ENCODE measurements around the gene CCDC33. TPM values are rescaled to one million over a fixed set of nuclear protein-coding genes. Genes with fewer than 3 reads are reported as not detected.

Gene CCDC33
- total RNA-seq, 1 experiment from 2014 or later: 0.15 TPM

DNA sequence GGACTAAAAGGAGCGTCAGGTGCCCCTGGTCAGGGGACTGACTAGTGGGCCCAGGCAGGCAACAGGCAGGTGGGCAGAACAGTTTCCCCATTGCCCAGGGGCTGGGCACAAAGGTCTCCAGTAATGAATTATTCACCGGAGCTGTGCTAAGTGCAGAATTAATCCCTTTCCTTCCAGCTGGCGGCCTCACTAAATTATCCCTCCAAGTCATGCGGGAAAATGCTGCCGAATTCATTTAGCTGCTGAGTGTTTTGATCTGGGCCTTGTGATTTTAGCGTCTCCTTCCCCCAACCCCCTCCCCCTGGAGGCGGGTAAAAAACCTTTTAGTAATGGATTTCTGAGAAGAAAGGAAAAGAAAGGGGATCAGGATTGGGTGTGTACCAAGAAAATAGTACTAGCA lies 47.2 kb downstream of the CCDC33 start:
- Histone ChIP-seq H3K4me2 (ENCODE audit: low read length) (no peak overlapping the region), H3K27me3 (ENCODE audit: insufficient read depth, low read length) (peaks cover 62% of the 10 kb centered on the region)

More for the DNA sequence above, 47.2 kb downstream of the CCDC33 start:
- ChIA-PET RAD21 (ENCODE audit: low non-redundant PET in 1 of 2, low total read pairs in 2 of 2, uncharacterized antibody in 2 of 2, unreplicated experiment in 2 of 2) (no interaction called here), CTCF (no interaction called here), POLR2A (no interaction called here)
- H2AFZ ChIP-seq (ENCODE audit: low read depth, low read length, poor library complexity, severe bottlenecking): no peak overlapping the region
- ATAC-seq (no peak), DNase-seq (ENCODE audit: low read depth, low spot score) (no peak)
- no peak overlapping the region for H3K4me3 ChIP-seq (replicated peaks in 1 of 2; ENCODE audit: low read depth in 1 of 2, low read length in 2 of 2)
- H3K4me1 ChIP-seq (ENCODE audit: control insufficient read depth in 1 of 2, insufficient read depth in 2 of 2, low read length in 2 of 2): no peaks in the 10 kb centered on the region
- no peak overlapping the region for H3K27ac ChIP-seq (ENCODE audit: low read depth, low read length)
- H3K9me2 ChIP-seq (ENCODE audit: insufficient read depth): no peaks in the 10 kb centered on the region
- H3K9ac ChIP-seq (ENCODE audit: low read length): no peak overlapping the region
- TF ChIP-seq TCF7L2 (IDR thresholded peaks at IDR 0.05; ENCODE audit: borderline replicate concordance, extremely low read depth, insufficient read depth, insufficient read length) (no peak), YY1 (IDR thresholded peaks at IDR 0.05; ENCODE audit: extremely low read depth, insufficient replicate concordance, low read depth, low read length) (no peak), JUND (IDR thresholded peaks at IDR 0.05) (no peak), EZH2phosphoT487 (IDR thresholded peaks at IDR 0.05; ENCODE audit: borderline replicate concordance) (no peak), EGR1 (IDR thresholded peaks at IDR 0.05; ENCODE audit: low read depth) (no peak), ZFX (IDR thresholded peaks at IDR 0.05) (no peak), FOSL1 (IDR thresholded peaks at IDR 0.05; ENCODE audit: low read depth) (no peak), EZH2 (IDR thresholded peaks at IDR 0.05) (no peak), ZNF274 (IDR thresholded peaks at IDR 0.05; ENCODE audit: low read depth, low read length) (no peak), RAD21 (IDR thresholded peaks at IDR 0.05; ENCODE audit: low read depth) (no peak), POLR2AphosphoS5 (IDR thresholded peaks at IDR 0.05; ENCODE audit: low read depth, low read length) (no peak), SIN3A (IDR thresholded peaks at IDR 0.05; ENCODE audit: low read depth) (no peak), POLR2A (IDR thresholded peaks at IDR 0.05; ENCODE audit: borderline replicate concordance, extremely low read depth, insufficient read depth, insufficient read length) (no peak), ELF1 (IDR thresholded peaks at IDR 0.05; ENCODE audit: borderline replicate concordance, low read depth) (no peak)
- TF ChIP-seq, protein P1, sequence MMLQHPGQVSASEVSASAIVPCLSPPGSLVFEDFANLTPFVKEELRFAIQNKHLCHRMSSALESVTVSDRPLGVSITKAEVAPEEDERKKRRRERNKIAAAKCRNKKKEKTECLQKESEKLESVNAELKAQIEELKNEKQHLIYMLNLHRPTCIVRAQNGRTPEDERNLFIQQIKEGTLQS (IDR thresholded peaks at IDR 0.05): no peak
- TF ChIP-seq, protein P2, sequence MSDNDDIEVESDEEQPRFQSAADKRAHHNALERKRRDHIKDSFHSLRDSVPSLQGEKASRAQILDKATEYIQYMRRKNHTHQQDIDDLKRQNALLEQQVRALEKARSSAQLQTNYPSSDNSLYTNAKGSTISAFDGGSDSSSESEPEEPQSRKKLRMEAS (IDR thresholded peaks at IDR 0.05): no peak
- TF ChIP-seq, protein P3, sequence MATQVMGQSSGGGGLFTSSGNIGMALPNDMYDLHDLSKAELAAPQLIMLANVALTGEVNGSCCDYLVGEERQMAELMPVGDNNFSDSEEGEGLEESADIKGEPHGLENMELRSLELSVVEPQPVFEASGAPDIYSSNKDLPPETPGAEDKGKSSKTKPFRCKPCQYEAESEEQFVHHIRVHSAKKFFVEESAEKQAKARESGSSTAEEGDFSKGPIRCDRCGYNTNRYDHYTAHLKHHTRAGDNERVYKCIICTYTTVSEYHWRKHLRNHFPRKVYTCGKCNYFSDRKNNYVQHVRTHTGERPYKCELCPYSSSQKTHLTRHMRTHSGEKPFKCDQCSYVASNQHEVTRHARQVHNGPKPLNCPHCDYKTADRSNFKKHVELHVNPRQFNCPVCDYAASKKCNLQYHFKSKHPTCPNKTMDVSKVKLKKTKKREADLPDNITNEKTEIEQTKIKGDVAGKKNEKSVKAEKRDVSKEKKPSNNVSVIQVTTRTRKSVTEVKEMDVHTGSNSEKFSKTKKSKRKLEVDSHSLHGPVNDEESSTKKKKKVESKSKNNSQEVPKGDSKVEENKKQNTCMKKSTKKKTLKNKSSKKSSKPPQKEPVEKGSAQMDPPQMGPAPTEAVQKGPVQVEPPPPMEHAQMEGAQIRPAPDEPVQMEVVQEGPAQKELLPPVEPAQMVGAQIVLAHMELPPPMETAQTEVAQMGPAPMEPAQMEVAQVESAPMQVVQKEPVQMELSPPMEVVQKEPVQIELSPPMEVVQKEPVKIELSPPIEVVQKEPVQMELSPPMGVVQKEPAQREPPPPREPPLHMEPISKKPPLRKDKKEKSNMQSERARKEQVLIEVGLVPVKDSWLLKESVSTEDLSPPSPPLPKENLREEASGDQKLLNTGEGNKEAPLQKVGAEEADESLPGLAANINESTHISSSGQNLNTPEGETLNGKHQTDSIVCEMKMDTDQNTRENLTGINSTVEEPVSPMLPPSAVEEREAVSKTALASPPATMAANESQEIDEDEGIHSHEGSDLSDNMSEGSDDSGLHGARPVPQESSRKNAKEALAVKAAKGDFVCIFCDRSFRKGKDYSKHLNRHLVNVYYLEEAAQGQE (IDR thresholded peaks at IDR 0.05; ENCODE audit: low read depth): no peak
- no peaks in the 10 kb centered on the region for H3K36me3 ChIP-seq (ENCODE audit: control insufficient read depth in 1 of 2, insufficient read depth in 2 of 2, low read length in 2 of 2)
- no peaks in the 10 kb centered on the region for H4K20me1 ChIP-seq (ENCODE audit: insufficient read depth)
- H3K9me3 ChIP-seq (ENCODE audit: control insufficient read depth in 1 of 2, insufficient read depth in 1 of 2, low read depth in 1 of 2, low read length in 2 of 2): no peaks in the 10 kb centered on the region
- no TSS peak for BruUV-seq (replicated peaks)
- no peaks in the 10 kb centered on the region for H3K79me2 ChIP-seq (ENCODE audit: insufficient read depth, low read length)
- intact Hi-C loops (cut with micrococcal nuclease): no loop called here

All from HCT116 (cell line).